Liver (tissue), 3 donors: ENCODE data around the gene TOR3A.

Source experiments
- CTCF ChIP-seq: fragments of 150-350 bp; IDR thresholded peaks from 2 replicates; pipeline ENCODE4 v1.5.1; 2017; ENCODE audit warnings: improper control_type of control experiment, low read depth, low read length; ENCODE audit not compliant: missing input control
- EGR1 ChIP-seq, 2 donors: IDR thresholded peaks; 2 replicates each; pipeline ENCODE4 v1.6.1; 2016 to 2018; ENCODE audit warnings: antibody characterized with exemption in 2 of 2, low read depth in 2 of 2
- JUND ChIP-seq, 2 donors: IDR thresholded peaks; 2 replicates each; pipeline ENCODE4 v1.6.1; 2016; ENCODE audit warnings: antibody characterized with exemption in 2 of 2
- MAX ChIP-seq: IDR thresholded peaks from 2 replicates; pipeline ENCODE4 v1.6.1; 2016; ENCODE audit warnings: antibody characterized with exemption
- REST ChIP-seq: IDR thresholded peaks from 2 replicates; pipeline ENCODE4 v1.6.1; 2016; ENCODE audit warnings: antibody characterized with exemption, mild to moderate bottlenecking
- SP1 ChIP-seq: IDR thresholded peaks from 2 replicates; pipeline ENCODE4 v1.6.1; 2018; ENCODE audit warnings: antibody characterized with exemption, mild to moderate bottlenecking
- YY1 ChIP-seq: IDR thresholded peaks from 2 replicates; pipeline ENCODE4 v1.6.1; 2016; ENCODE audit warnings: antibody characterized with exemption, mild to moderate bottlenecking
- donor health status: healthy.
- donor health status: healthy.

GRCh38 chr1:179047636-179047997, 34.3 kb upstream of the TOR3A start:
- TF ChIP-seq MAX, result no peak
- no peak for TF ChIP-seq CTCF
- TF ChIP-seq REST, result no peak
- no peak for TF ChIP-seq SP1
- no peak for TF ChIP-seq YY1
- no peak for TF ChIP-seq EGR1 (IDR thresholded peaks at IDR 0.05; ENCODE audit: low read depth in 2 of 2)
- no peak for TF ChIP-seq JUND (IDR thresholded peaks at IDR 0.05)
